ENCODE data around the gene TMPRSS11E. TPM values are rescaled to one million over a fixed set of nuclear protein-coding genes. Genes with fewer than 3 reads are reported as not detected.

The TMPRSS11E gene
- total RNA-seq, 1 donor from 2014 or later: not detected

GRCh38 chr4:68430337-68430736 lies 16.9 kb upstream of the TMPRSS11E start:
- Mint-ChIP-seq H3K27me3 (ENCODE audit: insufficient read depth, low read depth) (no peaks in the 10 kb centered on the region), H3K36me3 (no peaks in the 10 kb centered on the region), H3K4me1 (no peaks in the 10 kb centered on the region), H3K27ac (no peak overlapping the region), H3K9me3 (no peaks in the 10 kb centered on the region), H3K4me3 (no peak overlapping the region)
- no peaks in the 10 kb centered on the region for H3K36me3 ChIP-seq
- H3K4me3 ChIP-seq: no peak overlapping the region
- no peaks in the 10 kb centered on the region for H4K20me1 ChIP-seq (ENCODE audit: low read depth)
- no peak for TF ChIP-seq EZH2 (IDR thresholded peaks at IDR 0.05)
- TF ChIP-seq EZH2phosphoT487 (IDR thresholded peaks at IDR 0.05): no peak
- TF ChIP-seq CTCF (IDR thresholded peaks at IDR 0.05): no peak
- no peaks in the 10 kb centered on the region for H3K79me2 ChIP-seq (ENCODE audit: low read depth)
- no peaks in the 10 kb centered on the region for H3F3A ChIP-seq (ENCODE audit: low read depth)
- no peak overlapping the region for H3K9ac ChIP-seq
- H3K9me3 ChIP-seq (ENCODE audit: low read depth): no peaks in the 10 kb centered on the region
- no peak for DNase-seq (ENCODE audit: low spot score)
- H3K27me3 ChIP-seq: no peaks in the 10 kb centered on the region
- no peak overlapping the region for H3K4me2 ChIP-seq
- H3K27ac ChIP-seq: no peak overlapping the region
- H2AFZ ChIP-seq (replicated peaks): no peak overlapping the region
- no peaks in the 10 kb centered on the region for H3K4me1 ChIP-seq

GRCh38 chr4:68432320-68432719 lies 14.9 kb upstream of the TMPRSS11E start:
- no peak overlapping the region for H2AFZ ChIP-seq (replicated peaks)
- no peaks in the 10 kb centered on the region for H3K9me3 Mint-ChIP-seq
- no peaks in the 10 kb centered on the region for H3K36me3 Mint-ChIP-seq
- no peaks in the 10 kb centered on the region for H3K9me3 ChIP-seq (ENCODE audit: low read depth)
- H3K27ac ChIP-seq: no peak overlapping the region
- H4K20me1 ChIP-seq (ENCODE audit: low read depth): no peaks in the 10 kb centered on the region
- H3K79me2 ChIP-seq (ENCODE audit: low read depth): no peaks in the 10 kb centered on the region
- no peak for TF ChIP-seq CTCF (IDR thresholded peaks at IDR 0.05)
- TF ChIP-seq EZH2 (IDR thresholded peaks at IDR 0.05): no peak
- no peak for TF ChIP-seq EZH2phosphoT487 (IDR thresholded peaks at IDR 0.05)
- no peak overlapping the region for H3K4me3 Mint-ChIP-seq
- H3K4me1 ChIP-seq: no peaks in the 10 kb centered on the region
- H3K4me2 ChIP-seq: no peak overlapping the region
- H3K27me3 ChIP-seq: no peaks in the 10 kb centered on the region
- no peaks in the 10 kb centered on the region for H3K27me3 Mint-ChIP-seq (ENCODE audit: insufficient read depth, low read depth)
- no peak overlapping the region for H3K9ac ChIP-seq
- H3K36me3 ChIP-seq: no peaks in the 10 kb centered on the region
- H3K4me1 Mint-ChIP-seq: no peaks in the 10 kb centered on the region
- H3F3A ChIP-seq (ENCODE audit: low read depth): no peaks in the 10 kb centered on the region
- no peak overlapping the region for H3K27ac Mint-ChIP-seq
- DNase-seq (ENCODE audit: low spot score): no peak
- H3K4me3 ChIP-seq: no peak overlapping the region

- Mint-ChIP-seq H3K36me3 (no peaks in the 10 kb centered on the region), H3K27ac (no peak overlapping the region), H3K4me1 (no peaks in the 10 kb centered on the region), H3K27me3 (ENCODE audit: insufficient read depth, low read depth) (no peaks in the 10 kb centered on the region), H3K4me3 (no peak overlapping the region), H3K9me3 (no peaks in the 10 kb centered on the region)
- Histone ChIP-seq H3K4me2 (no peak overlapping the region), H3K9ac (no peak overlapping the region), H3K27me3 (no peaks in the 10 kb centered on the region), H3K36me3 (no peaks in the 10 kb centered on the region), H3F3A (ENCODE audit: low read depth) (no peaks in the 10 kb centered on the region), H3K4me3 (no peak overlapping the region), H3K27ac (no peak overlapping the region), H3K79me2 (ENCODE audit: low read depth) (no peaks in the 10 kb centered on the region), H3K4me1 (no peaks in the 10 kb centered on the region), H3K9me3 (ENCODE audit: low read depth) (no peaks in the 10 kb centered on the region), H2AFZ (replicated peaks) (peak overlapping the region; percentile 45), H4K20me1 (ENCODE audit: low read depth) (no peaks in the 10 kb centered on the region)
- TF ChIP-seq EZH2 (IDR thresholded peaks at IDR 0.05) (no peak), CTCF (IDR thresholded peaks at IDR 0.05) (no peak), EZH2phosphoT487 (IDR thresholded peaks at IDR 0.05) (no peak)
- no peak for DNase-seq (ENCODE audit: low spot score)
These were observed 13.7 kb upstream of the TMPRSS11E start for GRCh38 chr4:68433582-68433981.
